ENCODE data around the gene CNTNAP1.

CNTNAP1 gene

GRCh38 chr17:42686520-42687128 is 4.3 kb downstream of the CNTNAP1 start:
- no peak for DNase-seq (ENCODE audit: low read depth)
- no peak for TF ChIP-seq CTCF (IDR thresholded peaks at IDR 0.05; ENCODE audit: insufficient read depth, low read depth, low read length, missing control alignments)
- no peak overlapping the region for H3K4me3 ChIP-seq (ENCODE audit: low read depth, low read length)

- TF ChIP-seq CTCF (IDR thresholded peaks at IDR 0.05; ENCODE audit: insufficient read depth, low read depth, low read length, missing control alignments) = no peak
- H3K4me3 ChIP-seq (ENCODE audit: low read depth, low read length) = no peak overlapping the region
- no peak for DNase-seq (ENCODE audit: low read depth)
Measured at GRCh38 chr17:42687707-42688320, 5.5 kb downstream of the CNTNAP1 start.

- H3K4me3 ChIP-seq (ENCODE audit: low read depth, low read length) = no peak overlapping the region
Measured at GRCh38 chr17:42690596-42690995, 8.3 kb downstream of the CNTNAP1 start.

GRCh38 chr17:42691021-42691545 is 8.8 kb downstream of the CNTNAP1 start:
- TF ChIP-seq CTCF (IDR thresholded peaks at IDR 0.05; ENCODE audit: insufficient read depth, low read depth, low read length, missing control alignments) = no peak
- no peak for DNase-seq (ENCODE audit: low read depth)

More at GRCh38 chr17:42690596-42690995, 8.3 kb downstream of the CNTNAP1 start:
- TF ChIP-seq CTCF (IDR thresholded peaks at IDR 0.05; ENCODE audit: insufficient read depth, low read depth, low read length, missing control alignments) = no peak
- no peak for DNase-seq (ENCODE audit: low read depth)

GRCh38 chr17:42692489-42692888 is 10.2 kb downstream of the CNTNAP1 start:
- DNase-seq (ENCODE audit: low read depth) = no peak
- TF ChIP-seq CTCF (IDR thresholded peaks at IDR 0.05; ENCODE audit: insufficient read depth, low read depth, low read length, missing control alignments) = no peak
- no peak overlapping the region for H3K4me3 ChIP-seq (ENCODE audit: low read depth, low read length)

More at GRCh38 chr17:42691021-42691545, 8.8 kb downstream of the CNTNAP1 start:
- H3K4me3 ChIP-seq (ENCODE audit: low read depth, low read length) = no peak overlapping the region

GRCh38 chr17:42694524-42694923 is 12.2 kb downstream of the CNTNAP1 start:
- no peak for TF ChIP-seq CTCF (IDR thresholded peaks at IDR 0.05; ENCODE audit: insufficient read depth, low read depth, low read length, missing control alignments)
- DNase-seq (ENCODE audit: low read depth) = no peak
- H3K4me3 ChIP-seq (ENCODE audit: low read depth, low read length) = no peak overlapping the region

Data from GM12865 (cell line).